ENCODE results near the gene AVPR1B.

AVPR1B gene

GRCh38 chr1:206060844-206061243, 56.3 kb downstream of the AVPR1B start:
- DNase-seq (ENCODE audit: extremely low spot score): no peak
- TF ChIP-seq CTCF (IDR thresholded peaks at IDR 0.05; ENCODE audit: control extremely low read depth, extremely low read depth, low read depth, missing control alignments): no peak
- POLR2A ChIA-PET: no interaction called here
- CTCF ChIA-PET: interaction anchor here (1.2 to 2.4 kb wide), 3 partner anchors 28 to 45 kb away, joined by 4 to 15 read pairs (median 14); no protein-coding TSS in a partner anchor
